ENCODE results near the gene EFCAB14.

- TF ChIP-seq, protein P1, sequence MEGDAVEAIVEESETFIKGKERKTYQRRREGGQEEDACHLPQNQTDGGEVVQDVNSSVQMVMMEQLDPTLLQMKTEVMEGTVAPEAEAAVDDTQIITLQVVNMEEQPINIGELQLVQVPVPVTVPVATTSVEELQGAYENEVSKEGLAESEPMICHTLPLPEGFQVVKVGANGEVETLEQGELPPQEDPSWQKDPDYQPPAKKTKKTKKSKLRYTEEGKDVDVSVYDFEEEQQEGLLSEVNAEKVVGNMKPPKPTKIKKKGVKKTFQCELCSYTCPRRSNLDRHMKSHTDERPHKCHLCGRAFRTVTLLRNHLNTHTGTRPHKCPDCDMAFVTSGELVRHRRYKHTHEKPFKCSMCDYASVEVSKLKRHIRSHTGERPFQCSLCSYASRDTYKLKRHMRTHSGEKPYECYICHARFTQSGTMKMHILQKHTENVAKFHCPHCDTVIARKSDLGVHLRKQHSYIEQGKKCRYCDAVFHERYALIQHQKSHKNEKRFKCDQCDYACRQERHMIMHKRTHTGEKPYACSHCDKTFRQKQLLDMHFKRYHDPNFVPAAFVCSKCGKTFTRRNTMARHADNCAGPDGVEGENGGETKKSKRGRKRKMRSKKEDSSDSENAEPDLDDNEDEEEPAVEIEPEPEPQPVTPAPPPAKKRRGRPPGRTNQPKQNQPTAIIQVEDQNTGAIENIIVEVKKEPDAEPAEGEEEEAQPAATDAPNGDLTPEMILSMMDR (conservative IDR thresholded peaks at IDR 0.05; ENCODE audit: low read length): no peak
- no peak for TF ChIP-seq EZH2phosphoT487 (IDR thresholded peaks at IDR 0.05; ENCODE audit: borderline replicate concordance, low read depth, low read length)
Measured at GRCh38 chr1:46635205-46635604, 83.7 kb downstream of the EFCAB14 start.
